Osteocyte (in vitro differentiated cells): ENCODE measurements around the gene CSDE1. TPM values are rescaled to one million over a fixed set of nuclear protein-coding genes. Genes with fewer than 3 reads are reported as not detected.
"Not testable (repeated sequence)": the region's sequence is repeated elsewhere in the genome, so short reads cannot be mapped to it uniquely, and the experiment has no call there.

Experiments used
- DNase-seq: peaks from one replicate; pipeline ENCODE4 v3.0.0; 2021; ENCODE audit warnings: mixed read lengths; ENCODE audit not compliant: unreplicated experiment; ENCODE audit errors: extremely low spot score
- H3K27ac Mint-ChIP-seq: one replicate; pipeline ENCODE4 v1.8.0; 2021; ENCODE audit warnings: mild to moderate bottlenecking, mixed read lengths; ENCODE audit not compliant: unreplicated experiment
- H3K27me3 Mint-ChIP-seq: one replicate; pipeline ENCODE4 v1.8.0; 2021; ENCODE audit warnings: mixed read lengths; ENCODE audit not compliant: unreplicated experiment
- H3K36me3 Mint-ChIP-seq: one replicate; pipeline ENCODE4 v1.8.0; 2021; ENCODE audit warnings: mixed read lengths; ENCODE audit not compliant: unreplicated experiment
- H3K4me1 Mint-ChIP-seq: one replicate; pipeline ENCODE4 v1.8.0; 2021; ENCODE audit warnings: mixed read lengths; ENCODE audit not compliant: unreplicated experiment
- H3K4me3 Mint-ChIP-seq: one replicate; pipeline ENCODE4 v1.8.0; 2021; ENCODE audit warnings: mild to moderate bottlenecking, moderate library complexity, mixed read lengths; ENCODE audit not compliant: unreplicated experiment
- H3K9me3 Mint-ChIP-seq: one replicate; pipeline ENCODE4 v1.8.0; 2021; ENCODE audit warnings: mixed read lengths; ENCODE audit not compliant: unreplicated experiment
- long read RNA-seq: library from polyadenylated mRNA; unstranded; transcript quantifications from one replicate; pipeline ENCODE4 v2.0.0, GENCODE V29; 2021
- total RNA-seq: library from RNA; stranded (reverse); gene quantifications from 2 replicates; pipeline ENCODE4 v1.2.1, GENCODE V29; 2021
- TF ChIP-seq, protein P1 (sequence below): fragments of 200-600 bp; sonication (generic); IDR thresholded peaks from 2 replicates; pipeline ENCODE4 v1.5.0; 2021; ENCODE audit warnings: antibody characterized with exemption, mild to moderate bottlenecking, moderate library complexity

The CSDE1 gene
- total RNA-seq = 499 and 516 TPM in 2 replicates
- long read RNA-seq, full-length matches to known transcripts = 3,031 of 3,414 reads
- long read RNA-seq, partial matches to known transcripts = 253 of 3,414 reads
- long read RNA-seq, other reads (novel, unspliced or antisense) = 130 of 3,414 reads

DNA sequence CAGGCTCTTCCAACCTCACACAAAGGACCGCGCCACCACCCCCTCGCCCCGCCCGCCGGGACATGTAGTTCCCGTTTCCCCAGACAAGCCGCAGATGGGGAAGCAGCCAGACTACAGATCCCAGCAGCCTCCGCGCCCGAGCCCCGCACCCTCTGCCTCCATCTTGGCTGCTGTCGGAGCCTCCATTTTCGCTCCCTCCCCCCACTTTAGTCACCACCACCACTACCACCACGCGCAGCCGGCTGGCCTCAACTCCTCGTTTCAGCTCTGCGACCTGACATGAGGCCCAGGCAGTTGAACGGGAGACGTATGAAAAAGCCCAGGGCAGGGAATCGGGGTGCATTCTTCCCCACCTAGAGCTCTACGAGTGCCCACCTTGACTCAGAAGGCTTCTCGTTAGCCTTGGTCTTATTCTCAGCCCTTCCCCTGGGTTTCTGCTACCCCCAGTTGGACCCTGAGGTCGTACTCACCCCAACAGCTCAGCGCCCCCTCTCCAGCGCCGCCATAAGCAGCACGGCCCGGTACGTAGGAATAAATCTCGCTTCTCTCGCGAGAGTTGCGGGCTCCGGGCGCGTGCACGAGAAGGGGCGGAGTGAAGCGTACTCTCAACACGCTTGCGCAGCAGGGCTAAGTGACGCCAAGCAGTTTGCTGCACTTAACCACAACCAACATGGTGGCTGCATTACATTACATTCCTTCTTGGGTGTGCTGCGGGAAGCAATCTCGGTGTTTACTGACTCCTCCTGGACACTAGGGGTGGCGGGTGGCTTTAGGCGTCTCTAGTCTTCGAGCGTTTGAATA, at the start of gene CSDE1:
Gene CSDE1 (minus strand): TSS at position 530 of the 801 bp plus-strand sequence. CDS start 18,094 bp downstream, outside the sequence.
- DNase-seq = peak; percentile 99

DNA sequence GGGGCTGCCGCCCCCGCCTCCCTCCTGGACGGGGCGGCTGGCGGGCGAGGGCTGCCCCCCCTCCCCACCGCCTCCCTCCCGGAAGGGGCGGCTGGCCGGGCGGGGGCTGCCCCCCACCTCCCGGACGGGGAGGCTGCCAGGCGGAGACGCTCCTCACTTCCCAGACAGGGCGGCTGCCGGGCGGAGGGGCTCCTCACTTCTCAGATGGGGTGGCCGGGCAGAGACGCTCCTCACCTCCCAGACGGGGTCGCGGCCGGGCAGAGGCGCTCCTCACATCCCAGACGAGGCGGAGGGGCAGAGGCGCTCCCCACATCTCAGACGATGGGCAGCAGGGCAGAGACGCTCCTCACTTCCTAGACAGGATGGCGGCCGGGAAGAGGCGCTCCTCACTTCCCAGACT, 46.7 kb upstream of the CSDE1 start:
- H3K4me1 Mint-ChIP-seq, H3K9me3 Mint-ChIP-seq, H3K27ac Mint-ChIP-seq, DNase-seq, H3K36me3 Mint-ChIP-seq, H3K4me3 Mint-ChIP-seq: not testable (repeated sequence)
- peaks cover 18% of the 10 kb centered on the region for H3K27me3 Mint-ChIP-seq

More for the DNA sequence above, at the start of gene CSDE1:
- no peaks in the 10 kb centered on the region for H3K27me3 Mint-ChIP-seq
- H3K4me3 Mint-ChIP-seq = peak within 1 kb of the TSS; percentile 99
- H3K36me3 Mint-ChIP-seq = peaks cover 2% of the 10 kb centered on the region
- H3K27ac Mint-ChIP-seq = peak within 1 kb of the TSS; percentile 100
- H3K9me3 Mint-ChIP-seq = peaks cover 8% of the 10 kb centered on the region
- TF ChIP-seq, protein P1, sequence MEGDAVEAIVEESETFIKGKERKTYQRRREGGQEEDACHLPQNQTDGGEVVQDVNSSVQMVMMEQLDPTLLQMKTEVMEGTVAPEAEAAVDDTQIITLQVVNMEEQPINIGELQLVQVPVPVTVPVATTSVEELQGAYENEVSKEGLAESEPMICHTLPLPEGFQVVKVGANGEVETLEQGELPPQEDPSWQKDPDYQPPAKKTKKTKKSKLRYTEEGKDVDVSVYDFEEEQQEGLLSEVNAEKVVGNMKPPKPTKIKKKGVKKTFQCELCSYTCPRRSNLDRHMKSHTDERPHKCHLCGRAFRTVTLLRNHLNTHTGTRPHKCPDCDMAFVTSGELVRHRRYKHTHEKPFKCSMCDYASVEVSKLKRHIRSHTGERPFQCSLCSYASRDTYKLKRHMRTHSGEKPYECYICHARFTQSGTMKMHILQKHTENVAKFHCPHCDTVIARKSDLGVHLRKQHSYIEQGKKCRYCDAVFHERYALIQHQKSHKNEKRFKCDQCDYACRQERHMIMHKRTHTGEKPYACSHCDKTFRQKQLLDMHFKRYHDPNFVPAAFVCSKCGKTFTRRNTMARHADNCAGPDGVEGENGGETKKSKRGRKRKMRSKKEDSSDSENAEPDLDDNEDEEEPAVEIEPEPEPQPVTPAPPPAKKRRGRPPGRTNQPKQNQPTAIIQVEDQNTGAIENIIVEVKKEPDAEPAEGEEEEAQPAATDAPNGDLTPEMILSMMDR = peak; percentile 53
- H3K4me1 Mint-ChIP-seq = peaks cover 39% of the 10 kb centered on the region

DNA sequence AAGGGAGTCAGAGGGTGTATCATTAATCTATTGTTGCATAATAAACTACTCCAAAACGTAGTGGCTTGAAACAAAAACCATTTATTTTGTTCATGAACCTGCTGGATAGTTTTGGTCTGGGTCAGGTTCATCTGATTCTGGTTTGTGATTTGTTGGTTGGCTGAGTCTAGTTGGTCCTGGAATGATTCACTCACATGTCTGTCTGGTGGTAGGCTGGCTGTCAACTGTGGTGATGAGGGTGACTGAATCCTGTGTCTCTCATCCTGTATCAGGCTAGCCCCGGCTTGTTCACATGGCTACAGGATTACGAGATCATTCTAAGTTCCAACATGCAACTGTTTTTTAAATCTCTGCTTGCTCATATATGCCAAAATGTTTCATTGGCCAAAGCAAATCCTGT, 45.2 kb upstream of the CSDE1 start:
- no peaks in the 10 kb centered on the region for H3K36me3 Mint-ChIP-seq
- no peak for DNase-seq

DNA sequence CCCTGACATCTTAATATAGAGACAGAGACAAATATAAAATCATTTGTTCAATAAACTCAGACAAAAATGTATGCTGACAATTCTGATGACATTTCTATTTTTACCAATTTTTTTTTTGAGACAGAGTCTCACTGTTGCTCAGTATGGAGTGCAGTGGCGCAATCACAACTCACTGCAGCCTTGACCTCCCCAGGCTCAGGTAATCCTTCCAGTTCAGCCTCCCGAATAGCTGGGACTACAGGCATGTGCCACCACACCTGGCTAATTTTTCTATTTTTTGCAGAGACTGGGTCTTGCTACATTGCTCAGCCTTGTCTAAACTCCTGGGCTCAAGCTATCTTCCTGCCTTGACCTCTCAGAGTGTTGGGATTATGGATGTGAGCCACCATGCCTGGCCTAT, 36.3 kb upstream of the CSDE1 start:
- Mint-ChIP-seq H3K27me3 (peaks cover 39% of the 10 kb centered on the region), H3K36me3 (no peaks in the 10 kb centered on the region), H3K27ac (no peak overlapping the region), H3K4me1 (no peaks in the 10 kb centered on the region), H3K4me3 (no peak overlapping the region), H3K9me3 (no peaks in the 10 kb centered on the region)
- TF ChIP-seq, protein P1 = no peak
- no peak for DNase-seq

More for the DNA sequence above, 45.2 kb upstream of the CSDE1 start:
- Mint-ChIP-seq H3K27ac (no peak overlapping the region), H3K4me3 (no peak overlapping the region), H3K27me3 (peaks cover 24% of the 10 kb centered on the region), H3K9me3 (no peaks in the 10 kb centered on the region), H3K4me1 (no peaks in the 10 kb centered on the region)
- TF ChIP-seq, protein P1 = no peak

DNA sequence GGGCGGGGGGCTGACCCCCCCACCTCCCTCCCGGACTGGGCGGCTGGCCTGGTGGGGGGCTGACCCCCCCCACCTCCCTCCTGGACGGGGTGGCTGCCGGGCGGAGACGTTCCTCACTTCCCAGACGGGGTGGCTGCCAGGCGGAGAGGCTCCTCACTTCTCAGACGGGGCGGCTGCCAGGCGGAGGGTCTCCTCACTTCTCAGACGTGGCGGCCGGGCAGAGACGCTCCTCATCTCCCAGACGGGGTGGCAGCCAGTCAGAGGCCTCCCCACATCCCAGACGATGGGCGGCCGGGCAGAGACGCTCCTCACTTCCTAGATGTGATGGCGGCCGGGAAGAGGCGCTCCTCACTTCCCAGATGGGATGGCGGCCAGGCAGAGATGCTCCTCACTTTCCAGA, 32.8 kb upstream of the CSDE1 start:
- H3K27me3 Mint-ChIP-seq = peaks cover 48% of the 10 kb centered on the region
- DNase-seq, H3K4me3 Mint-ChIP-seq, H3K27ac Mint-ChIP-seq, H3K4me1 Mint-ChIP-seq, H3K9me3 Mint-ChIP-seq, H3K36me3 Mint-ChIP-seq: not testable (repeated sequence)

DNA sequence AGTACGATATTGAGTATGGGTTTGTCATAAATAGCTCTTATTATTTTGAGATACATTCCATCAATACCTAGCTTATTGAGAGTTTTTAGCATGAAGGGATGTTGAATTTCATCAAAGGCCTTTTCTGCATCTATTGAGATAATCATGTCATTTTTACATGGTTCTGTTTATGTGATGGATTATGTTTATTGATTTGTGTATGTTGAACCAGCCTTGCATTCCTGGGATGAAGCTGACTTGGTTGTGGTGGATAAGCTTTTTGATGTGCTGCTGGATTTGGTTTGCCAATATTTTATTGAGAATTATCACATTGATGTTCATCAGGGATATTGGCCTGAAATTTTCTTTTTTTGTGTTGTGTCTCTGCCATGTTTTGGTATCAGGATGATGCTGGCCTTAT, 28.7 kb upstream of the CSDE1 start:
- not testable (repeated sequence) for H3K4me1 Mint-ChIP-seq, H3K36me3 Mint-ChIP-seq, H3K9me3 Mint-ChIP-seq, H3K4me3 Mint-ChIP-seq, DNase-seq, H3K27ac Mint-ChIP-seq
- H3K27me3 Mint-ChIP-seq = peaks cover 48% of the 10 kb centered on the region
